K562 (cell line): ENCODE data around the gene NT5DC1. TPM values are rescaled to one million over a fixed set of nuclear protein-coding genes. Genes with fewer than 3 reads are reported as not detected.

Experiments
- BCOR ChIP-seq: fragments of 450-650 bp; IDR thresholded peaks from 2 replicates; pipeline ENCODE4 v1.6.1; 2016
- CBX3 ChIP-seq, 2 experiments: IDR thresholded peaks; 1 replicate in 1 of 2; 2 replicates in 1 of 2; pipeline ENCODE4 v1.6.1; 2012; ENCODE audit warnings: inconsistent platforms in 2 of 2, low read length in 2 of 2, borderline replicate concordance in 1 of 2, control low read depth in 1 of 2
- FUS ChIP-seq: fragments of 200-400 bp; formaldehyde crosslinking; optimal IDR thresholded peaks from 2 replicates; pipeline ENCODE3; 2017; ENCODE audit warnings: low read depth, low read length
- NR1H2 ChIP-seq: sonication (generic); formaldehyde crosslinking; IDR thresholded peaks from 2 replicates; pipeline ENCODE4 v1.4.0; 2020; ENCODE audit warnings: mild to moderate bottlenecking, missing genetic modification reagents
- POLR2A ChIP-seq: fragments of 450-650 bp; conservative IDR thresholded peaks from 2 replicates; pipeline ENCODE4 v1.6.1; 2016
- RAD51 ChIP-seq: fragments of 450-650 bp; IDR thresholded peaks from 2 replicates; pipeline ENCODE4 v1.7.1; 2016; ENCODE audit warnings: low read depth, mild to moderate bottlenecking, borderline replicate concordance
- SAFB ChIP-seq: fragments of 200-400 bp; formaldehyde crosslinking; IDR thresholded peaks from 2 replicates; pipeline ENCODE4 v1.6.1; 2017; ENCODE audit warnings: low read depth, low read length, borderline replicate concordance
- ZNF12 ChIP-seq: sonication (generic); formaldehyde crosslinking; IDR thresholded peaks from 2 replicates; pipeline ENCODE4 v1.4.0; 2020; ENCODE audit warnings: mild to moderate bottlenecking, missing genetic modification reagents
- ZNF134 ChIP-seq: fragments of 250-450 bp; sonication (Bioruptor Pico); conservative IDR thresholded peaks from 2 replicates; pipeline ENCODE4 v1.4.0; 2020
- polyA plus RNA-seq, 8 experiments: library from polyadenylated mRNA; depleted of rRNA in 4 of 8; stranded (reverse) in 5 of 8; unstranded in 3 of 8; fragments of >200 nt; fragmentation: Nextera tagmentation in 2 of 8; fragmentation: Illumina TruSeq in 1 of 8; extraction: Ambion mirVana in 2 of 8; extraction: Trizol in 1 of 8; gene quantifications; 2 replicates each; pipeline versions ENCODE4 v1.2.1 to v1.2.3, GENCODE V29; 2011 to 2014; ENCODE audit warnings: inconsistent platforms in 1 of 8, missing spikeins in 1 of 8
- total RNA-seq, 7 experiments: library from RNA; depleted of rRNA in 6 of 7; stranded (reverse); fragments of >200 nt in 6 of 7; fragmentation: Illumina TruSeq in 2 of 7; extraction: Trizol in 2 of 7; gene quantifications; 2 replicates each; pipeline versions ENCODE4 v1.2.1 to v1.2.3, GENCODE V29; 2011 to 2021; ENCODE audit warnings: low replicate concordance in 1 of 7
- TF ChIP-seq, protein P1 (sequence below): fragments of 200-800 bp; sonication (Bioruptor generic); IDR thresholded peaks from 2 replicates; pipeline ENCODE4 v1.6.1; 2017; ENCODE audit warnings: missing genetic modification characterization, missing compliant biosample characterization
- TF ChIP-seq, protein P2 (sequence below): IDR thresholded peaks from 2 replicates; pipeline ENCODE4 v1.6.1; 2011; ENCODE audit warnings: borderline replicate concordance, low read depth, mild to moderate bottlenecking, moderate library complexity, low read length; ENCODE audit not compliant: insufficient read depth, poor library complexity, severe bottlenecking
- TF ChIP-seq, protein P3 (sequence below): fragments of 200-800 bp; sonication (Bioruptor generic); IDR thresholded peaks from 2 replicates; pipeline ENCODE4 v1.6.1; 2016; ENCODE audit warnings: missing genetic modification characterization, missing compliant biosample characterization
- TF ChIP-seq, protein P4 (sequence below): sonication (generic); formaldehyde crosslinking; IDR thresholded peaks from 2 replicates; pipeline ENCODE4 v1.8.0; 2022; ENCODE audit warnings: mild to moderate bottlenecking, low read depth, missing genetic modification reagents
- TF ChIP-seq, protein P5 (sequence below): IDR thresholded peaks from 2 replicates; pipeline ENCODE4 v1.6.1; 2011; ENCODE audit not compliant: insufficient read length; ENCODE audit errors: extremely low read depth
- TF ChIP-seq, protein P6 (sequence below): fragments of 250-450 bp; sonication (Bioruptor Pico); IDR thresholded peaks from 2 replicates; pipeline ENCODE4 v1.9.0; 2021; ENCODE audit warnings: mild to moderate bottlenecking

Gene NT5DC1
- total and polyA plus RNA-seq, 9 of the 15 experiments (the other 6 are each of a cell fraction or from before 2014, with no cell fraction given): 4.9 to 28.5 (median 16.3) TPM

DNA sequence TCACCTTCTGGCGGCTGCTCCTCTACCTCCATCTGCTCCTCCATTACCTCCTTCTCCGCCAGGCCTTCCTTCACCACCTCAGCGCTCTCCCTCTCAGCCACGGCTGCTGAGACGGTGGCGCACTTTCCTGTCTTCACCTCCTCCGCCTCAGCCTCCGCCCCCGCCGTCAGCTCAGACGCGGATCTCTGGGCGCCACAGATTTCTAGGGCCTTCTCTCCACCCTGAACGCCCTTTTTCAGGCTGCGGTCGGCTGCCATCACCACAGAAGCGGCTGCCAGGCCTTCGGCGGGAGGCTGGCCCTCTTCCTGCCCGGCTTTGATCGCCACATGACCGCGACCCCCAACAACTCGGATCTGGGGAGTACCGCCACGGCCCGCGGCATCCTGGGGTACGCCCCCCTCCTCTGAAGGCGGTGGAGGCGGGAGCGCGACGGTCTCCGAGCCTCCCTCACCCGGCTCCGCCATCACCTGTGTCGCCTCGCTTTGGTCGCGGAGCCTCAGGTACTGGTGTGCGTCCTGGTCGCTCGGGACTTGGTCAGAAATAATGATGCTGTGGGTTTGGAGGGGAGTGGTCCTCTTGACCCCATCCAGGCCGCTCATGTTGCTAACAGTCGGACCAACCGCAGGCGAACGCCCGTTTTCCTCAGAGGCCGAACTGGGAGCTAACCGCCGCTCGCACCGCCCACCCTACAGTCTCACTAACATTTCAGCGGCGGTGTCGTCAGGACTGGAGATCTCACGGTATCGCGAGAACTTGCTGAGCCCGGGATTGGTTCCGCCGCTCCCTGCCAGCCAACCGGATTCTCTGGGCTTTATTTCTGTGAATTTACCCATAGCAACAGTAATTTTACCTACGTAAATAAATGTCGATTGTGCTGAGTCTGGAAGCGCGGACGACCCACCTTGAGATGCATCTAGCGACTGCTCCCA, 178.8 kb downstream of the NT5DC1 start, which contains the start of gene TSPYL1 (continued):
- TF ChIP-seq, protein P1, sequence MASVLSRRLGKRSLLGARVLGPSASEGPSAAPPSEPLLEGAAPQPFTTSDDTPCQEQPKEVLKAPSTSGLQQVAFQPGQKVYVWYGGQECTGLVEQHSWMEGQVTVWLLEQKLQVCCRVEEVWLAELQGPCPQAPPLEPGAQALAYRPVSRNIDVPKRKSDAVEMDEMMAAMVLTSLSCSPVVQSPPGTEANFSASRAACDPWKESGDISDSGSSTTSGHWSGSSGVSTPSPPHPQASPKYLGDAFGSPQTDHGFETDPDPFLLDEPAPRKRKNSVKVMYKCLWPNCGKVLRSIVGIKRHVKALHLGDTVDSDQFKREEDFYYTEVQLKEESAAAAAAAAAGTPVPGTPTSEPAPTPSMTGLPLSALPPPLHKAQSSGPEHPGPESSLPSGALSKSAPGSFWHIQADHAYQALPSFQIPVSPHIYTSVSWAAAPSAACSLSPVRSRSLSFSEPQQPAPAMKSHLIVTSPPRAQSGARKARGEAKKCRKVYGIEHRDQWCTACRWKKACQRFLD (CRISPR knock-in tag): no peak
- peak; percentile 95 for TF ChIP-seq POLR2A
- TF ChIP-seq, protein P2, sequence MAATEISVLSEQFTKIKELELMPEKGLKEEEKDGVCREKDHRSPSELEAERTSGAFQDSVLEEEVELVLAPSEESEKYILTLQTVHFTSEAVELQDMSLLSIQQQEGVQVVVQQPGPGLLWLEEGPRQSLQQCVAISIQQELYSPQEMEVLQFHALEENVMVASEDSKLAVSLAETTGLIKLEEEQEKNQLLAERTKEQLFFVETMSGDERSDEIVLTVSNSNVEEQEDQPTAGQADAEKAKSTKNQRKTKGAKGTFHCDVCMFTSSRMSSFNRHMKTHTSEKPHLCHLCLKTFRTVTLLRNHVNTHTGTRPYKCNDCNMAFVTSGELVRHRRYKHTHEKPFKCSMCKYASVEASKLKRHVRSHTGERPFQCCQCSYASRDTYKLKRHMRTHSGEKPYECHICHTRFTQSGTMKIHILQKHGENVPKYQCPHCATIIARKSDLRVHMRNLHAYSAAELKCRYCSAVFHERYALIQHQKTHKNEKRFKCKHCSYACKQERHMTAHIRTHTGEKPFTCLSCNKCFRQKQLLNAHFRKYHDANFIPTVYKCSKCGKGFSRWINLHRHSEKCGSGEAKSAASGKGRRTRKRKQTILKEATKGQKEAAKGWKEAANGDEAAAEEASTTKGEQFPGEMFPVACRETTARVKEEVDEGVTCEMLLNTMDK: peak; percentile 68
- peak; percentile 59 for TF ChIP-seq BCOR
- TF ChIP-seq, protein P3, sequence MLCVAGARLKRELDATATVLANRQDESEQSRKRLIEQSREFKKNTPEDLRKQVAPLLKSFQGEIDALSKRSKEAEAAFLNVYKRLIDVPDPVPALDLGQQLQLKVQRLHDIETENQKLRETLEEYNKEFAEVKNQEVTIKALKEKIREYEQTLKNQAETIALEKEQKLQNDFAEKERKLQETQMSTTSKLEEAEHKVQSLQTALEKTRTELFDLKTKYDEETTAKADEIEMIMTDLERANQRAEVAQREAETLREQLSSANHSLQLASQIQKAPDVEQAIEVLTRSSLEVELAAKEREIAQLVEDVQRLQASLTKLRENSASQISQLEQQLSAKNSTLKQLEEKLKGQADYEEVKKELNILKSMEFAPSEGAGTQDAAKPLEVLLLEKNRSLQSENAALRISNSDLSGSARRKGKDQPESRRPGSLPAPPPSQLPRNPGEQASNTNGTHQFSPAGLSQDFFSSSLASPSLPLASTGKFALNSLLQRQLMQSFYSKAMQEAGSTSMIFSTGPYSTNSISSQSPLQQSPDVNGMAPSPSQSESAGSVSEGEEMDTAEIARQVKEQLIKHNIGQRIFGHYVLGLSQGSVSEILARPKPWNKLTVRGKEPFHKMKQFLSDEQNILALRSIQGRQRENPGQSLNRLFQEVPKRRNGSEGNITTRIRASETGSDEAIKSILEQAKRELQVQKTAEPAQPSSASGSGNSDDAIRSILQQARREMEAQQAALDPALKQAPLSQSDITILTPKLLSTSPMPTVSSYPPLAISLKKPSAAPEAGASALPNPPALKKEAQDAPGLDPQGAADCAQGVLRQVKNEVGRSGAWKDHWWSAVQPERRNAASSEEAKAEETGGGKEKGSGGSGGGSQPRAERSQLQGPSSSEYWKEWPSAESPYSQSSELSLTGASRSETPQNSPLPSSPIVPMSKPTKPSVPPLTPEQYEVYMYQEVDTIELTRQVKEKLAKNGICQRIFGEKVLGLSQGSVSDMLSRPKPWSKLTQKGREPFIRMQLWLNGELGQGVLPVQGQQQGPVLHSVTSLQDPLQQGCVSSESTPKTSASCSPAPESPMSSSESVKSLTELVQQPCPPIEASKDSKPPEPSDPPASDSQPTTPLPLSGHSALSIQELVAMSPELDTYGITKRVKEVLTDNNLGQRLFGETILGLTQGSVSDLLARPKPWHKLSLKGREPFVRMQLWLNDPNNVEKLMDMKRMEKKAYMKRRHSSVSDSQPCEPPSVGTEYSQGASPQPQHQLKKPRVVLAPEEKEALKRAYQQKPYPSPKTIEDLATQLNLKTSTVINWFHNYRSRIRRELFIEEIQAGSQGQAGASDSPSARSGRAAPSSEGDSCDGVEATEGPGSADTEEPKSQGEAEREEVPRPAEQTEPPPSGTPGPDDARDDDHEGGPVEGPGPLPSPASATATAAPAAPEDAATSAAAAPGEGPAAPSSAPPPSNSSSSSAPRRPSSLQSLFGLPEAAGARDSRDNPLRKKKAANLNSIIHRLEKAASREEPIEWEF (CRISPR knock-in tag): no peak
- TF ChIP-seq CBX3 (IDR thresholded peaks at IDR 0.05; ENCODE audit: borderline replicate concordance in 1 of 2, low read length in 2 of 2): peak in 1 of 2 experiments; percentile 50; a peak in 1 of 3 replicates
- TF ChIP-seq RAD51: no peak
- 0 out of 2 replicates have a peak, but pooled peaks have one; percentile 61 for TF ChIP-seq NR1H2 (CRISPR knock-in tag)
- TF ChIP-seq, protein P4, sequence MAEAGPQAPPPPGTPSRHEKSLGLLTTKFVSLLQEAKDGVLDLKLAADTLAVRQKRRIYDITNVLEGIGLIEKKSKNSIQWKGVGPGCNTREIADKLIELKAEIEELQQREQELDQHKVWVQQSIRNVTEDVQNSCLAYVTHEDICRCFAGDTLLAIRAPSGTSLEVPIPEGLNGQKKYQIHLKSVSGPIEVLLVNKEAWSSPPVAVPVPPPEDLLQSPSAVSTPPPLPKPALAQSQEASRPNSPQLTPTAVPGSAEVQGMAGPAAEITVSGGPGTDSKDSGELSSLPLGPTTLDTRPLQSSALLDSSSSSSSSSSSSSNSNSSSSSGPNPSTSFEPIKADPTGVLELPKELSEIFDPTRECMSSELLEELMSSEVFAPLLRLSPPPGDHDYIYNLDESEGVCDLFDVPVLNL (CRISPR knock-in tag): 0 out of 2 replicates have a peak, but pooled peaks have one; percentile 77
- TF ChIP-seq, protein P5, sequence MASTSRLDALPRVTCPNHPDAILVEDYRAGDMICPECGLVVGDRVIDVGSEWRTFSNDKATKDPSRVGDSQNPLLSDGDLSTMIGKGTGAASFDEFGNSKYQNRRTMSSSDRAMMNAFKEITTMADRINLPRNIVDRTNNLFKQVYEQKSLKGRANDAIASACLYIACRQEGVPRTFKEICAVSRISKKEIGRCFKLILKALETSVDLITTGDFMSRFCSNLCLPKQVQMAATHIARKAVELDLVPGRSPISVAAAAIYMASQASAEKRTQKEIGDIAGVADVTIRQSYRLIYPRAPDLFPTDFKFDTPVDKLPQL: peak; percentile 56
- no peak for TF ChIP-seq FUS
- TF ChIP-seq SAFB: peak; percentile 31; the same call in 1 of the 2 replicates
- TF ChIP-seq ZNF12 (CRISPR knock-in tag): 0 out of 2 replicates have a peak, but pooled peaks have one; percentile 33
- TF ChIP-seq, protein P6, sequence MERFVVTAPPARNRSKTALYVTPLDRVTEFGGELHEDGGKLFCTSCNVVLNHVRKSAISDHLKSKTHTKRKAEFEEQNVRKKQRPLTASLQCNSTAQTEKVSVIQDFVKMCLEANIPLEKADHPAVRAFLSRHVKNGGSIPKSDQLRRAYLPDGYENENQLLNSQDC (CRISPR knock-in tag): peak; percentile 44; the same call in 1 of the 2 replicates
- 0 out of 2 replicates have a peak, but pooled peaks have one; percentile 23 for TF ChIP-seq ZNF134 (CRISPR knock-in tag)
